Astrocyte of the cerebellum (primary cell): ENCODE measurements around the gene PLEKHG7.
"Not testable (repeated sequence)": the region's sequence is repeated elsewhere in the genome, so short reads cannot be mapped to it uniquely, and the experiment has no call there.

Experiments used
- DNase-seq: peaks from one replicate; pipeline ENCODE4 v3.0.0-alpha.2; 2011; ENCODE audit warnings: low read depth
- H3K4me3 ChIP-seq: 2 replicates; pipeline ENCODE4 v1.5.1; 2011; ENCODE audit warnings: mild to moderate bottlenecking, low read depth, low read length, moderate library complexity
- CTCF ChIP-seq: IDR thresholded peaks from 2 replicates; pipeline ENCODE4 v1.5.1; 2012; ENCODE audit warnings: low read length, low read depth, moderate library complexity, mild to moderate bottlenecking; ENCODE audit errors: missing control alignments
- in situ Hi-C: cut with HindIII; loops from 2 replicates; pipeline ENCODE4 v1.10.0; 2017; ENCODE audit warnings: low sequenced_read_pairs

Gene PLEKHG7

GRCh38 chr12:92702754-92703679, at the start of gene PLEKHG7:
PLEKHG7 (plus strand) TSS chr12:92702989; CDS start chr12:92706632, 3,643 bp downstream.
- H3K4me3 ChIP-seq, result no peak within 1 kb of the TSS
- no peak for DNase-seq
- in situ Hi-C loops, result no loop called here
- TF ChIP-seq CTCF, result no peak

GRCh38 chr12:92654256-92654655, 48.5 kb upstream of the PLEKHG7 start:
- H3K4me3 ChIP-seq, in situ Hi-C loops, DNase-seq: not testable (repeated sequence)

GRCh38 chr12:92654929-92655328, 47.9 kb upstream of the PLEKHG7 start:
- TF ChIP-seq CTCF, result no peak
- no peak for DNase-seq
- no peak overlapping the region for H3K4me3 ChIP-seq
- in situ Hi-C loops, result no loop called here

- in situ Hi-C loops, result no loop called here
- H3K4me3 ChIP-seq, result no peak overlapping the region
- no peak for TF ChIP-seq CTCF
- DNase-seq, result no peak
Observed at GRCh38 chr12:92656911-92657310, 45.9 kb upstream of the PLEKHG7 start.

- no peak overlapping the region for H3K4me3 ChIP-seq
- in situ Hi-C loops, result no loop called here
- DNase-seq, result no peak
- no peak for TF ChIP-seq CTCF
Observed at GRCh38 chr12:92657770-92658169, 45.0 kb upstream of the PLEKHG7 start.

- DNase-seq, result no peak
- in situ Hi-C loops, result no loop called here
- TF ChIP-seq CTCF, result no peak
- no peak overlapping the region for H3K4me3 ChIP-seq
Observed at GRCh38 chr12:92658611-92659010, 44.2 kb upstream of the PLEKHG7 start.

- in situ Hi-C loops, result no loop called here
- H3K4me3 ChIP-seq, result no peak overlapping the region
- DNase-seq, result no peak
- TF ChIP-seq CTCF, result no peak
Observed at GRCh38 chr12:92661269-92661668, 41.5 kb upstream of the PLEKHG7 start.
